DND-41 (cell line): ENCODE measurements around the gene SREK1IP1.

Experiments used
- ATAC-seq: fragments of 200-7000 bp; cut with Tn5 transposase; 3 replicates; pipeline ENCODE4 v1.9.1; 2021; ENCODE audit warnings: low read depth; ENCODE audit not compliant: insufficient read depth
- DNase-seq: peaks from one replicate; pipeline ENCODE4 v3.0.0-alpha.2; 2020
- H2AFZ ChIP-seq: 2 replicates; pipeline ENCODE4 v1.6.0; 2012; ENCODE audit warnings: low read depth, low read length
- H3K27ac ChIP-seq: 2 replicates; pipeline ENCODE4 v1.5.1; 2012; ENCODE audit warnings: low read length, inconsistent platforms
- H3K27me3 ChIP-seq: fragments of 200-600 bp; sonication (generic); 2 replicates; pipeline ENCODE4 v1.6.0; 2012; ENCODE audit warnings: low read length, mild to moderate bottlenecking, inconsistent platforms; ENCODE audit not compliant: insufficient read depth, poor library complexity
- H3K36me3 ChIP-seq: 2 replicates; pipeline ENCODE4 v1.5.1; 2012; ENCODE audit warnings: low read length, inconsistent platforms; ENCODE audit not compliant: insufficient read depth
- H3K4me1 ChIP-seq: 2 replicates; pipeline ENCODE4 v1.5.1; 2012; ENCODE audit warnings: mild to moderate bottlenecking, low read length; ENCODE audit not compliant: insufficient read depth
- H3K4me2 ChIP-seq: 2 replicates; pipeline ENCODE4 v1.6.0; 2012; ENCODE audit warnings: mild to moderate bottlenecking, moderate library complexity, low read length, inconsistent platforms; ENCODE audit not compliant: insufficient read depth
- H3K4me3 ChIP-seq, 2 experiments: fragments of 200-600 bp in 1 of 2; shearing (Covaris generic) in 1 of 2; 2 replicates each; pipeline ENCODE4 v1.5.1; 2012 to 2016; ENCODE audit warnings: inconsistent platforms in 2 of 2, low read length in 2 of 2, mild to moderate bottlenecking in 2 of 2, low read depth in 1 of 2, moderate library complexity in 1 of 2
- H3K79me2 ChIP-seq: 2 replicates; pipeline ENCODE4 v1.6.0; 2012; ENCODE audit warnings: low read length, inconsistent platforms; ENCODE audit not compliant: insufficient read depth
- H3K9ac ChIP-seq: 2 replicates; pipeline ENCODE4 v1.6.0; 2012; ENCODE audit warnings: low read depth, mild to moderate bottlenecking, inconsistent platforms, low read length, moderate library complexity
- H3K9me3 ChIP-seq: 2 replicates; pipeline ENCODE4 v1.5.1; 2012; ENCODE audit warnings: low read length, moderate library complexity, mild to moderate bottlenecking, inconsistent platforms; ENCODE audit not compliant: insufficient read depth, severe bottlenecking
- H4K20me1 ChIP-seq: 2 replicates; pipeline ENCODE4 v1.6.0; 2012; ENCODE audit warnings: low read length; ENCODE audit not compliant: insufficient read depth
- EZH2 ChIP-seq: IDR thresholded peaks from 3 replicates; pipeline ENCODE4 v1.6.1; 2012; ENCODE audit warnings: borderline replicate concordance, low read depth, mild to moderate bottlenecking, moderate library complexity, low read length, inconsistent platforms; ENCODE audit not compliant: severe bottlenecking
- TF ChIP-seq, protein P1 (sequence below): IDR thresholded peaks from 2 replicates; pipeline ENCODE4 v1.5.1; 2012; ENCODE audit warnings: borderline replicate concordance, low read length, moderate library complexity, mild to moderate bottlenecking; ENCODE audit not compliant: poor library complexity, severe bottlenecking; ENCODE audit errors: extremely low read depth

Gene SREK1IP1

DNA sequence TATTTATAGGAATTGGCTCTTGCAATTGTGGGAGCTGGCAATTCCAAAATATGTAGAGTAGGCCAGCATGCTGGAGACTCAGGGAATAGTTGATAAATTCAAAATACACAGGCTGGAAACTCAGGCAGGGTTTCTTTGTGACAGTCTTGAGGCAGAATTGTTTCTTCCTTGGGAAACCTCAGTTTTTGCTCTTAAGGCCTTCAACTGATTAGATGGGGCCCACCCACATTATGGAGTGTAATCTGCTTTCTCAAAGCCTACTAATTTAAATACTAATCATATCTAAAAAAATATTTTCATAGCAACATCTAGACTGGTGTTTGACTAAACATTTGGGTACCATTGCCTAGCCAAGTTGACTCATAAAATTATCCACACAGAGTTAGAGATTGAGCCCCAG, 27.8 kb upstream of the SREK1IP1 start:
- TF ChIP-seq EZH2, result no peak
- TF ChIP-seq, protein P1, sequence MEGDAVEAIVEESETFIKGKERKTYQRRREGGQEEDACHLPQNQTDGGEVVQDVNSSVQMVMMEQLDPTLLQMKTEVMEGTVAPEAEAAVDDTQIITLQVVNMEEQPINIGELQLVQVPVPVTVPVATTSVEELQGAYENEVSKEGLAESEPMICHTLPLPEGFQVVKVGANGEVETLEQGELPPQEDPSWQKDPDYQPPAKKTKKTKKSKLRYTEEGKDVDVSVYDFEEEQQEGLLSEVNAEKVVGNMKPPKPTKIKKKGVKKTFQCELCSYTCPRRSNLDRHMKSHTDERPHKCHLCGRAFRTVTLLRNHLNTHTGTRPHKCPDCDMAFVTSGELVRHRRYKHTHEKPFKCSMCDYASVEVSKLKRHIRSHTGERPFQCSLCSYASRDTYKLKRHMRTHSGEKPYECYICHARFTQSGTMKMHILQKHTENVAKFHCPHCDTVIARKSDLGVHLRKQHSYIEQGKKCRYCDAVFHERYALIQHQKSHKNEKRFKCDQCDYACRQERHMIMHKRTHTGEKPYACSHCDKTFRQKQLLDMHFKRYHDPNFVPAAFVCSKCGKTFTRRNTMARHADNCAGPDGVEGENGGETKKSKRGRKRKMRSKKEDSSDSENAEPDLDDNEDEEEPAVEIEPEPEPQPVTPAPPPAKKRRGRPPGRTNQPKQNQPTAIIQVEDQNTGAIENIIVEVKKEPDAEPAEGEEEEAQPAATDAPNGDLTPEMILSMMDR, result no peak
- no peak overlapping the region for H3K4me3 ChIP-seq
- no peaks in the 10 kb centered on the region for H3K4me1 ChIP-seq
- no peaks in the 10 kb centered on the region for H3K79me2 ChIP-seq
- no peak overlapping the region for H3K9ac ChIP-seq
- H2AFZ ChIP-seq, result no peak overlapping the region
- no peak overlapping the region for H3K27ac ChIP-seq
- H3K36me3 ChIP-seq, result peaks cover 10% of the 10 kb centered on the region; the same call in 1 of the 2 replicates
- DNase-seq (no peak), ATAC-seq (no peak)
- no peaks in the 10 kb centered on the region for H3K27me3 ChIP-seq
- H3K4me2 ChIP-seq, result no peak overlapping the region
- no peaks in the 10 kb centered on the region for H3K9me3 ChIP-seq
- H4K20me1 ChIP-seq, result no peaks in the 10 kb centered on the region

DNA sequence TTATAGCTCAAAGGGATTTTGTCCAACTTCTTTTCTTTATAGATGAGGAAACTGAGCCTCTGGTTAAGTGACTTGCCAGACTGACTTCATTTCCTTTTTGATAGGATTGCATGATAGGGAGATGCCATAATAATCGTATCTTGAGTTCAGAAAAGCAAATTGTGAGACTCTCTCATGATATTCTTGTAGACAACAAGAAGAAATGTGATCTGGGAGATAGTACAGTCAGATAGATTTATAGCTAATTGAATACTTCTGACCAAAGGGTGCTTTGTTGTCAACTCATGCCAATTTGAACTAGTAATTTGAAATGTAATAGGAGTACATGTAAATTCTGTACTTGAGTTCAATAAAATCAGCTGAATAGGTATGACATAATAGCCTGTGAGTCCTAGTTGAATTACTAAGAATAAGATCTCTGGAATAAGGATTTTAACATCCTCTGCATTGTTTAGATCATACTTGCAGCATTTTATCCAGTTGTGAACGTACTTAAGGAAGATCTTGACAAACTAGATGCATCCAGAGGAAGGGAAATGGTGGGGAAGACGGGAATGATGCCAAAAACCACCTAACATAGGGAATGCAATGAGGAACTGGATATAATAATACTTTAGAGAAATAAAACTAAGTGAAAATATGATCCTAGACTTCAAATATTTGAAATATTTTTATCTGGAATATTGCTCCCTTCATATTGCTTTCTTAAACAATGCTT, 25.7 kb upstream of the SREK1IP1 start:
- Histone ChIP-seq H3K27ac (no peak overlapping the region), H4K20me1 (no peaks in the 10 kb centered on the region; the same call in 1 of the 2 replicates), H3K9me3 (no peaks in the 10 kb centered on the region), H3K9ac (no peak overlapping the region), H3K27me3 (no peaks in the 10 kb centered on the region), H3K36me3 (peaks cover 11% of the 10 kb centered on the region), H3K4me2 (no peak overlapping the region), H2AFZ (no peak overlapping the region), H3K4me3 (no peak overlapping the region), H3K4me1 (no peaks in the 10 kb centered on the region), H3K79me2 (no peaks in the 10 kb centered on the region)
- no peak for TF ChIP-seq EZH2
- TF ChIP-seq, protein P1, result no peak
- no peak for DNase-seq
- no peak for ATAC-seq

DNA sequence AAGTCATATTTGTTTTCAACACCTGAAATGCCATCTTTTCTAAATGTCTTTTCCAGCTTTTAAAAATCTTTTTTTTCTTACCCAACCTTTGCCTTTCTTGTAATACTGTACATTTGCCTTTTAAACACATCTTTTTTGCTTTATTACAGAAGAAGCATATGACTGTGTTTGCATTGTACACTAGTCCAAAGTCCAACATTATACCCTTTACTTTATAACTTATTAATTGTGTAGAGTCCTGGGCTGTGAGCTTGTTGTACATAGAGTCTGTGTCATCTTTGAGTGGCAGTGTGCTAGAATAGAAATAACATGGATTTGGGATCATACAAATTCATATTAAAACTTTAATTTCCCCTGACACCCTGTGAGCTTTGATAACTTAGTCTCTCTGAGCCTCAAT, 24.0 kb upstream of the SREK1IP1 start:
- TF ChIP-seq, protein P1, result no peak
- TF ChIP-seq EZH2, result no peak
- Histone ChIP-seq H3K4me3 (no peak overlapping the region), H3K36me3 (peaks cover 11% of the 10 kb centered on the region), H3K9me3 (no peaks in the 10 kb centered on the region), H3K4me1 (no peaks in the 10 kb centered on the region), H3K4me2 (no peak overlapping the region), H3K27me3 (no peaks in the 10 kb centered on the region), H2AFZ (no peak overlapping the region), H3K9ac (no peak overlapping the region), H4K20me1 (no peaks in the 10 kb centered on the region; the same call in 1 of the 2 replicates), H3K27ac (no peak overlapping the region), H3K79me2 (no peaks in the 10 kb centered on the region)
- ATAC-seq, result no peak
- no peak for DNase-seq

DNA sequence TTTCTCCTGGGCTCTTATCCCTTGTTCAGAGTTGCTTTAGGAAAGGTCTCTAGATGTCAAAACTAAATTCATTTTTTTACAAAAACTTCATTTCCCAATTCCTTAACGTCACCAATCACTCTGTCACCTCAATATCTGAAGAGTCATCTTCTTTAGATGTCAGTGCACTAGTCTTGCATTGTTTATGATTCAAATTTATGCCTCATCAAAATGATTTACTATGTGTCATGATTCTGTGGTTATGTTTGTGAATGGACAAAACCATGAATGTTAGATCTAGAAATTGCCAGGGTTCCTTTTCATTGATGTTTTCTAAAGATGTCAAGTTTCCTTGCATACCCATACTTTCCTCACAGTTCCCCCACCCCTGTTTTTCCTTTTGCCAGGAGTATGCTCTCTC, 21.7 kb upstream of the SREK1IP1 start:
- no peak for DNase-seq
- peaks cover 24% of the 10 kb centered on the region for H3K36me3 ChIP-seq
- ATAC-seq, result no peak
- no peak overlapping the region for H3K27ac ChIP-seq
- no peaks in the 10 kb centered on the region; the same call in 1 of the 2 replicates for H4K20me1 ChIP-seq
- no peaks in the 10 kb centered on the region for H3K4me1 ChIP-seq
- H2AFZ ChIP-seq, result no peak overlapping the region
- H3K4me2 ChIP-seq, result no peak overlapping the region
- H3K4me3 ChIP-seq, result no peak overlapping the region
- H3K27me3 ChIP-seq, result no peaks in the 10 kb centered on the region
- no peaks in the 10 kb centered on the region for H3K9me3 ChIP-seq
- no peak for TF ChIP-seq EZH2
- TF ChIP-seq, protein P1, result no peak
- H3K79me2 ChIP-seq, result no peaks in the 10 kb centered on the region
- H3K9ac ChIP-seq, result no peak overlapping the region
